ENCODE results near the gene MARCHF2.

The MARCHF2 gene

DNA sequence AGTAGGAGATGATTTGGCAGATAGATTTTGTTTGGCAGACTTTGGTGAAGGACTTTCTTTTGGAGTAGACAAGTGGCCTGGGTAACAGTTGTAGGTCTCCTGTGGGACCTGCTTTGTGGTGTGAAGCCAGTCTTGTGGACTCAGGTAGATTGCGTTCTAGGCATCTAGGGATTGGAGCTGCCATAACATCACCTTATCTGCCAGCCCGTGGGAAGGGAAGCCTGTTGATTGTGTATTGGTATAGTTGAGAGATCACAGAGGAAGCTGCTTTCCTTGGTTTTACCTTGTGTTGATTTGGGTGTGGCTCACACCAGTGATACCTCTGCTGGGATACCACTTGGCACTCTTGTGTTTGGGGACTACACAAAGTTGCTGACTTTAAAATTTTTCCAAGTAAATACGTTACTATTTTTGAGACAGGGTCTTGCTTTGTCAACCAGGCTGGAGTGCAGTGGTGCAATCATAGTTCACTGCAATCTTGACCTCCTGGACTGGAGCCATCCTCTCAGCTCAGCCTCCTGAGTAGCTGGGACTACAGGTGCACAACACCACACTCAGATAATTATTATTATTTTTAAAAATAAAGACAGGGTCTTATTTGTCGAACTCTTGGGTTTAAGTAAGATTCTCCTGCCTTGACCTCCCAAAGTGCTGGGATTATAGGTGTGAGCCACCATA, 39.5 kb downstream of the MARCHF2 start:
- no peaks in the 10 kb centered on the region for H3K9me2 ChIP-seq (replicated peaks; ENCODE audit: insufficient read depth, low read length)
- peaks cover 90% of the 10 kb centered on the region for H4K20me1 ChIP-seq (ENCODE audit: insufficient read depth, low read length)
- H3K27me3 ChIP-seq (replicated peaks; ENCODE audit: insufficient read depth, low read length) = no peaks in the 10 kb centered on the region
- TF ChIP-seq, protein P1, sequence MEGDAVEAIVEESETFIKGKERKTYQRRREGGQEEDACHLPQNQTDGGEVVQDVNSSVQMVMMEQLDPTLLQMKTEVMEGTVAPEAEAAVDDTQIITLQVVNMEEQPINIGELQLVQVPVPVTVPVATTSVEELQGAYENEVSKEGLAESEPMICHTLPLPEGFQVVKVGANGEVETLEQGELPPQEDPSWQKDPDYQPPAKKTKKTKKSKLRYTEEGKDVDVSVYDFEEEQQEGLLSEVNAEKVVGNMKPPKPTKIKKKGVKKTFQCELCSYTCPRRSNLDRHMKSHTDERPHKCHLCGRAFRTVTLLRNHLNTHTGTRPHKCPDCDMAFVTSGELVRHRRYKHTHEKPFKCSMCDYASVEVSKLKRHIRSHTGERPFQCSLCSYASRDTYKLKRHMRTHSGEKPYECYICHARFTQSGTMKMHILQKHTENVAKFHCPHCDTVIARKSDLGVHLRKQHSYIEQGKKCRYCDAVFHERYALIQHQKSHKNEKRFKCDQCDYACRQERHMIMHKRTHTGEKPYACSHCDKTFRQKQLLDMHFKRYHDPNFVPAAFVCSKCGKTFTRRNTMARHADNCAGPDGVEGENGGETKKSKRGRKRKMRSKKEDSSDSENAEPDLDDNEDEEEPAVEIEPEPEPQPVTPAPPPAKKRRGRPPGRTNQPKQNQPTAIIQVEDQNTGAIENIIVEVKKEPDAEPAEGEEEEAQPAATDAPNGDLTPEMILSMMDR (IDR thresholded peaks at IDR 0.05; ENCODE audit: low read length) = no peak
- no peak for TF ChIP-seq EZH2 (optimal IDR thresholded peaks at IDR 0.05; ENCODE audit: low read depth, low read length)
- TF ChIP-seq EZH2phosphoT487 (IDR thresholded peaks at IDR 0.05; ENCODE audit: low read length) = no peak
- no peak for DNase-seq
- no peak overlapping the region for H3K27ac ChIP-seq (ENCODE audit: low read length)
- H3K79me2 ChIP-seq (ENCODE audit: low read length) = peaks cover 99% of the 10 kb centered on the region
- no peaks in the 10 kb centered on the region for H3K9me3 ChIP-seq (replicated peaks; ENCODE audit: insufficient read depth, low read length)
- H3K4me2 ChIP-seq (ENCODE audit: low read depth, low read length) = no peak overlapping the region
- 0 out of 2 replicates have a peak, but pooled peaks cover 3% of the 10 kb centered on the region for H3K4me1 ChIP-seq (ENCODE audit: low read length)
- no peak overlapping the region for H2AFZ ChIP-seq (ENCODE audit: low read length)
- H3K9ac ChIP-seq (ENCODE audit: low read length) = no peak overlapping the region
- no peak overlapping the region for H3K4me3 ChIP-seq (ENCODE audit: low read length)
- no peaks in the 10 kb centered on the region for H3F3A ChIP-seq (ENCODE audit: insufficient read depth, low read length)
- H3K36me3 ChIP-seq (replicated peaks; ENCODE audit: insufficient read depth, low read length) = peaks cover 12% of the 10 kb centered on the region; the same call in 1 of the 2 replicates

DNA sequence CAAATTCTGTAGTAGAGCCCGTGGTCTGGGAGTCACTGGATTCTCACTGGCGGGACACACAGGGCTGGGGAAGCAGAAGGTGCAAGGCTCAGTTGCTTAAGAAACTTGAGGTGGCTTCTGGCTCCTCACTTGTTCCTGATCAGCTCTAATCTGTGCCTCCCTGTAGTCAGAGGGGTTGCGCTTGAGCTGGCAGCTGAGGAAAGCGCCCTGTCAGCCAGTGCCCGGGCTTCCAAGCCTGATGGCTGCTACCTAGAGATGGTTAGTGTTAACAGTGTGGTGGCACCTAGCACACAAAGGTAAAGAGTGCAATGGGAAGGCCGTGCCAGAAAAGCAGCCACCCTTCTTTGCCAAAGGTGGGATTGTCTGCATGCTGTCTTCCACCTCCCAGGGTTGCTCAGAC, 40.5 kb downstream of the MARCHF2 start:
- Histone ChIP-seq H3F3A (ENCODE audit: insufficient read depth, low read length) (no peaks in the 10 kb centered on the region), H3K9me3 (replicated peaks; ENCODE audit: insufficient read depth, low read length) (no peaks in the 10 kb centered on the region), H3K4me2 (ENCODE audit: low read depth, low read length) (no peak overlapping the region), H3K36me3 (replicated peaks; ENCODE audit: insufficient read depth, low read length) (peaks cover 15% of the 10 kb centered on the region; the same call in 1 of the 2 replicates), H4K20me1 (ENCODE audit: insufficient read depth, low read length) (peaks cover 93% of the 10 kb centered on the region), H2AFZ (ENCODE audit: low read length) (no peak overlapping the region), H3K27ac (ENCODE audit: low read length) (no peak overlapping the region), H3K9ac (ENCODE audit: low read length) (no peak overlapping the region), H3K4me1 (ENCODE audit: low read length) (0 out of 2 replicates have a peak, but pooled peaks cover 3% of the 10 kb centered on the region), H3K79me2 (ENCODE audit: low read length) (peaks cover 99% of the 10 kb centered on the region), H3K9me2 (replicated peaks; ENCODE audit: insufficient read depth, low read length) (no peaks in the 10 kb centered on the region), H3K27me3 (replicated peaks; ENCODE audit: insufficient read depth, low read length) (no peaks in the 10 kb centered on the region), H3K4me3 (ENCODE audit: low read length) (no peak overlapping the region)
- no peak for TF ChIP-seq EZH2phosphoT487 (IDR thresholded peaks at IDR 0.05; ENCODE audit: low read length)
- TF ChIP-seq, protein P1 (IDR thresholded peaks at IDR 0.05; ENCODE audit: low read length) = no peak
- no peak for TF ChIP-seq EZH2 (optimal IDR thresholded peaks at IDR 0.05; ENCODE audit: low read depth, low read length)
- DNase-seq = no peak

DNA sequence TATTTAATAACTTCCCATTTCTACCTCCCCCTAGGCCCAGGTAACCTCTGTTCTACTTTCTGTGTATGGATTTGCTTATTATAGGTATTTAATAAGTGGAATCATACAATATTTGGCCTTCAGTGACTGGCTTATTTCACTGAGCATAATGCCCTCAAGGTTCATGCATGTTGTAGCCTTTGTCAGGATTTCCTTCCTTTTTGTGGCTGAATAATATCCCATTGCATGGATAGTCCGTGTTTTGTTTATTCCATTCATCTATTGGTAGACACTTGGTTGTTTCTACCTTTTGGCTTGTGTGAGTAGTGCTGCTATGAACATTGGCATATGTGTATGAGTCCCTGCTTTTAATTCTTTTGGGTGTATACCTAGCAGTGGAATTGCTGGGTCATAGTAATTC, 41.1 kb downstream of the MARCHF2 start:
- DNase-seq = no peak

More for the DNA sequence above, 41.1 kb downstream of the MARCHF2 start:
- Histone ChIP-seq H3K27ac (ENCODE audit: low read length) (no peak overlapping the region), H2AFZ (ENCODE audit: low read length) (no peak overlapping the region), H4K20me1 (ENCODE audit: insufficient read depth, low read length) (peaks cover 93% of the 10 kb centered on the region), H3K4me2 (ENCODE audit: low read depth, low read length) (no peak overlapping the region), H3F3A (ENCODE audit: insufficient read depth, low read length) (no peaks in the 10 kb centered on the region), H3K9me2 (replicated peaks; ENCODE audit: insufficient read depth, low read length) (no peaks in the 10 kb centered on the region), H3K9me3 (replicated peaks; ENCODE audit: insufficient read depth, low read length) (no peaks in the 10 kb centered on the region), H3K27me3 (replicated peaks; ENCODE audit: insufficient read depth, low read length) (no peaks in the 10 kb centered on the region), H3K9ac (ENCODE audit: low read length) (no peak overlapping the region), H3K4me1 (ENCODE audit: low read length) (0 out of 2 replicates have a peak, but pooled peaks cover 3% of the 10 kb centered on the region), H3K4me3 (ENCODE audit: low read length) (no peak overlapping the region), H3K79me2 (ENCODE audit: low read length) (peaks cover 99% of the 10 kb centered on the region), H3K36me3 (replicated peaks; ENCODE audit: insufficient read depth, low read length) (peaks cover 11% of the 10 kb centered on the region; the same call in 1 of the 2 replicates)
- TF ChIP-seq, protein P1 (IDR thresholded peaks at IDR 0.05; ENCODE audit: low read length) = no peak
- TF ChIP-seq EZH2 (optimal IDR thresholded peaks at IDR 0.05; ENCODE audit: low read depth, low read length) (no peak), EZH2phosphoT487 (IDR thresholded peaks at IDR 0.05; ENCODE audit: low read length) (no peak)
